GM12878 (cell line): Measurements from ENCODE around the gene CAPN10. TPM values are rescaled to one million over a fixed set of nuclear protein-coding genes. Genes with fewer than 3 reads are reported as not detected.

ENCODE experiments used
- ATAC-seq: fragments of 200-7000 bp; cut with Tn5 transposase; 3 replicates; pipeline ENCODE4 v1.9.1; 2020; ENCODE audit warnings: mild to moderate bottlenecking, moderate library complexity
- BruUV-seq: library from RNA; stranded (reverse); fragments of 400-500 nt; replicated peaks from 2 replicates; lab custom pipeline; 2021; lab: Mats Ljungman, UMichigan
- CTCF ChIA-PET: fragments of 300-600 bp; sonication (Branson Sonifier 250); formaldehyde crosslinking; extraction: SDS; loops from one replicate; lab custom pipeline; 2021; ENCODE audit warnings: inconsistent platforms; lab: Yijun Ruan, JAX
- POLR2A ChIA-PET: fragments of 350-600 bp; formaldehyde crosslinking; extraction: SDS; loops from one replicate; lab custom pipeline; 2021; ENCODE audit warnings: inconsistent platforms; lab: Charles Lee
- RAD21 ChIA-PET: fragments of 300-600 bp; sonication (Branson Sonifier 250); formaldehyde crosslinking; loops from one replicate; lab custom pipeline; 2023; ENCODE audit warnings: antibody characterized with exemption; ENCODE audit not compliant: unreplicated experiment; lab: Charles Lee
- SMC1A ChIA-PET: fragments of 300-600 bp; sonication (Branson Sonifier 250); formaldehyde crosslinking; loops from one replicate; lab custom pipeline; 2023; ENCODE audit not compliant: unreplicated experiment, uncharacterized antibody; lab: Charles Lee
- DNase-seq: peaks from one replicate; pipeline ENCODE4 v3.0.0-alpha.2; 2011; ENCODE audit warnings: low read depth, low spot score
- FAIRE-seq: peaks from 3 replicates; lab custom pipeline; 2011; peaks lifted over from hg19 to GRCh38; lab: Jason Lieb, UNC
- H2AFZ ChIP-seq: 2 replicates; pipeline ENCODE4 v1.6.0; 2011; ENCODE audit warnings: low read depth, low read length, control low read depth; ENCODE audit not compliant: control insufficient read depth
- H3K27ac ChIP-seq: 2 replicates; pipeline ENCODE4 v1.5.1; 2011; ENCODE audit warnings: control low read depth; ENCODE audit not compliant: control insufficient read depth, insufficient read depth
- H3K27me3 ChIP-seq, 2 experiments: replicated peaks in 1 of 2; 2 replicates each; pipeline versions ENCODE4 v1.6.0 to v1.6.1; 2011; ENCODE audit warnings: low read length in 1 of 2; ENCODE audit not compliant: control insufficient read depth in 2 of 2, insufficient read depth in 2 of 2
- H3K36me3 ChIP-seq, 2 experiments: 2 replicates each; pipeline ENCODE4 v1.5.1; 2011; ENCODE audit warnings: low read length in 1 of 2; ENCODE audit not compliant: control insufficient read depth in 2 of 2, insufficient read depth in 2 of 2
- H3K4me1 ChIP-seq: 2 replicates; pipeline ENCODE4 v1.6.1; 2011; ENCODE audit warnings: mild to moderate bottlenecking, low read length, moderate library complexity, mixed read lengths; ENCODE audit not compliant: control insufficient read depth, insufficient read depth
- H3K4me2 ChIP-seq: 2 replicates; pipeline ENCODE4 v1.6.0; 2011; ENCODE audit warnings: control low read depth; ENCODE audit not compliant: control insufficient read depth, insufficient read depth
- H3K4me3 ChIP-seq: fragments of 200-600 bp; sonication (generic); 2 replicates; pipeline ENCODE4 v1.5.1; 2016
- H3K79me2 ChIP-seq: 2 replicates; pipeline ENCODE4 v1.6.0; 2011; ENCODE audit warnings: low read length; ENCODE audit not compliant: control insufficient read depth, insufficient read depth
- H3K9ac ChIP-seq: 2 replicates; pipeline ENCODE4 v1.8.0; 2011; ENCODE audit warnings: low read length, control low read depth, mixed read lengths; ENCODE audit not compliant: control insufficient read depth, insufficient read depth
- H3K9me3 ChIP-seq: replicated peaks from 3 replicates; pipeline ENCODE4 v1.5.1; 2011; ENCODE audit warnings: mild to moderate bottlenecking, low read length; ENCODE audit not compliant: control insufficient read depth, insufficient read depth
- H4K20me1 ChIP-seq: 2 replicates; pipeline ENCODE4 v1.6.0; 2011; ENCODE audit not compliant: control insufficient read depth, insufficient read depth
- CHD1 ChIP-seq: IDR thresholded peaks from 2 replicates; pipeline ENCODE4 v1.6.1; 2012; ENCODE audit warnings: low read depth, low read length, improper control_type of control experiment
- EED ChIP-seq: sonication (generic); IDR thresholded peaks from 2 replicates; pipeline ENCODE4 v1.6.1; 2016; ENCODE audit warnings: antibody characterized with exemption, low read depth
- GATAD2B ChIP-seq: fragments of 450-650 bp; conservative IDR thresholded peaks from 2 replicates; pipeline ENCODE4 v1.6.1; 2017; ENCODE audit warnings: low read depth, mild to moderate bottlenecking, moderate library complexity
- RBBP5 ChIP-seq: fragments of 200-600 bp; sonication (generic); conservative IDR thresholded peaks from 2 replicates; pipeline ENCODE4 v1.6.1; 2016
- RUNX3 ChIP-seq: IDR thresholded peaks from 2 replicates; pipeline ENCODE4 v1.6.1; 2012; ENCODE audit warnings: low read length, inconsistent platforms
- SMAD5 ChIP-seq: IDR thresholded peaks from 2 replicates; pipeline ENCODE4 v1.6.1; 2016; ENCODE audit warnings: antibody characterized with exemption, low read depth
- TARDBP ChIP-seq: IDR thresholded peaks from 2 replicates; pipeline ENCODE4 v1.6.1; 2016; ENCODE audit warnings: borderline replicate concordance
- TCF3 ChIP-seq: IDR thresholded peaks from 2 replicates; pipeline ENCODE4 v1.6.1; 2012; ENCODE audit warnings: low read depth, mild to moderate bottlenecking, low read length, borderline replicate concordance; ENCODE audit not compliant: insufficient read depth
- ZBED1 ChIP-seq: IDR thresholded peaks from 2 replicates; pipeline ENCODE4 v1.6.1; 2016; ENCODE audit warnings: borderline replicate concordance
- ZNF622 ChIP-seq: fragments of 450-650 bp; IDR thresholded peaks from 2 replicates; pipeline ENCODE4 v1.6.1; 2017; ENCODE audit warnings: mild to moderate bottlenecking, inconsistent platforms
- WGBS: methylation state at CpG from one replicate; pipeline ENCODE4 v1.1.6; 2016; ENCODE audit warnings: low lambda C conversion rate; ENCODE audit not compliant: insufficient replicate concordance, insufficient coverage; ENCODE audit errors: missing lambda C conversion rate; 5-methylcytosine and 5-hydroxymethylcytosine counted together
- in situ Hi-C: fragments of 300-500 bp; cut with MboI; formaldehyde crosslinking; loops from 9 replicates; pipeline ENCODE4 v1.14.3; 2018; ENCODE audit warnings: mixed read lengths
- intact Hi-C: fragments of 100-400 bp; cut with micrococcal nuclease; formaldehyde crosslinking; loops from one replicate; pipeline ENCODE4 v1.14.2; 2022; ENCODE audit not compliant: unreplicated experiment
- polyA plus RNA-seq, 11 experiments: library from polyadenylated mRNA; depleted of rRNA in 4 of 11; unstranded in 6 of 11; stranded (reverse) in 5 of 11; fragments of >200 nt; fragmentation: Nextera tagmentation in 4 of 11; fragmentation: Illumina TruSeq in 1 of 11; extraction: Ambion mirVana in 4 of 11; extraction: Trizol in 1 of 11; gene quantifications; 1 replicate in 1 of 11; 2 replicates in 10 of 11; pipeline versions ENCODE4 v1.2.1 to v1.2.3, GENCODE V29; 2011 to 2016; ENCODE audit warnings: inconsistent platforms in 2 of 11, missing spikeins in 2 of 11, low read depth in 1 of 11
- total RNA-seq, 4 experiments: library from RNA; depleted of rRNA in 3 of 4; stranded (reverse); fragments of >200 nt in 3 of 4; fragmentation: Illumina TruSeq in 1 of 4; extraction: Trizol in 1 of 4; gene quantifications; 2 replicates each; pipeline versions ENCODE4 v1.2.1 to v1.2.3, GENCODE V29; 2013 to 2021
- TF ChIP-seq, protein P1 (sequence below): IDR thresholded peaks from 2 replicates; pipeline ENCODE4 v1.6.1; 2011; ENCODE audit warnings: borderline replicate concordance, low read depth, mild to moderate bottlenecking, moderate library complexity, low read length; ENCODE audit not compliant: insufficient read depth, poor library complexity, severe bottlenecking
- TF ChIP-seq, protein P2 (sequence below): fragments of 450-650 bp; formaldehyde crosslinking; IDR thresholded peaks from 2 replicates; pipeline ENCODE4 v1.4.0; 2022; ENCODE audit warnings: mild to moderate bottlenecking, moderate library complexity
- TF ChIP-seq, protein P3 (sequence below): IDR thresholded peaks from 2 replicates; pipeline ENCODE4 v1.6.1; 2012; ENCODE audit warnings: improper control_type of control experiment, low read depth, low read length; ENCODE audit not compliant: insufficient replicate concordance

Gene CAPN10
- total and polyA plus RNA-seq, 10 of the 15 experiments (the other 5 are each of a cell fraction or from before 2014, with no cell fraction given): 0.37 to 40.6 (median 17.5) TPM

DNA sequence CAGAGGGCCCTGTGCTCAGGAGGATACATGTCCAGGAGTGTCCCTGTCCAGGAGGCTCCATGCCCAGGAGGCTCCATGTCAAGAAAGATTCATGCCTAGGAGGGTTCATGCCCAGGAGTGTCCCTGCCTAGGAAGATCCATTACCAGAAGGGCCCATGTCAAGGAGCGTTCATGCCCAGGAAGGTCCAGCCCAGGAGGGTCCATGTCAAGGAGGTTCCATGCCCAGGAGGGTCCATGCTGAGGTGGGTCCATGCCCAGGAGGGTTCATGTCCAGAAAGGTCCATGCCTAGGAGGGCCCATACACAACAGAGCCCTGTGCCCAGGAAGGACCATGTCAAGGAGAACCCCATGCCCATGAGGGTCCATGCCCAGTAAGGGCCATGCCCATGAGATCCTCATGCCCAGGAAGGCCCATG is 45.8 kb downstream of the CAPN10 start:
- WGBS: 89% methylated on average over 1 of the region's 1 CpG
- Histone ChIP-seq H3K27ac (no peak overlapping the region), H3K4me3 (no peak overlapping the region), H3K9ac (no peak overlapping the region), H2AFZ (no peak overlapping the region), H3K27me3 (no peaks in the 10 kb centered on the region), H3K79me2 (no peaks in the 10 kb centered on the region), H3K36me3 (no peaks in the 10 kb centered on the region), H3K4me1 (no peaks in the 10 kb centered on the region), H3K9me3 (peaks cover 2% of the 10 kb centered on the region; the same call in 1 of the 3 replicates), H3K4me2 (no peak overlapping the region), H4K20me1 (no peaks in the 10 kb centered on the region)
- in situ Hi-C loops: no loop called here
- ATAC-seq (no peak), DNase-seq (no peak), FAIRE-seq (no peak)
- RAD21 ChIA-PET: no interaction called here
- SMC1A ChIA-PET: no interaction called here
- no TSS peak for BruUV-seq
- POLR2A ChIA-PET: no interaction called here
- CTCF ChIA-PET: no interaction called here
- intact Hi-C loops: no loop called here
- TF ChIP-seq SMAD5 (no peak), TCF3 (no peak), TARDBP (no peak), RUNX3 (no peak), ZBED1 (no peak), GATAD2B (no peak), CHD1 (no peak), ZNF622 (no peak), EED (no peak), RBBP5 (no peak)
- TF ChIP-seq, protein P1, sequence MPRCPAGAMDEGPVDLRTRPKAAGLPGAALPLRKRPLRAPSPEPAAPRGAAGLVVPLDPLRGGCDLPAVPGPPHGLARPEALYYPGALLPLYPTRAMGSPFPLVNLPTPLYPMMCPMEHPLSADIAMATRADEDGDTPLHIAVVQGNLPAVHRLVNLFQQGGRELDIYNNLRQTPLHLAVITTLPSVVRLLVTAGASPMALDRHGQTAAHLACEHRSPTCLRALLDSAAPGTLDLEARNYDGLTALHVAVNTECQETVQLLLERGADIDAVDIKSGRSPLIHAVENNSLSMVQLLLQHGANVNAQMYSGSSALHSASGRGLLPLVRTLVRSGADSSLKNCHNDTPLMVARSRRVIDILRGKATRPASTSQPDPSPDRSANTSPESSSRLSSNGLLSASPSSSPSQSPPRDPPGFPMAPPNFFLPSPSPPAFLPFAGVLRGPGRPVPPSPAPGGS: no peak
- TF ChIP-seq, protein P2, sequence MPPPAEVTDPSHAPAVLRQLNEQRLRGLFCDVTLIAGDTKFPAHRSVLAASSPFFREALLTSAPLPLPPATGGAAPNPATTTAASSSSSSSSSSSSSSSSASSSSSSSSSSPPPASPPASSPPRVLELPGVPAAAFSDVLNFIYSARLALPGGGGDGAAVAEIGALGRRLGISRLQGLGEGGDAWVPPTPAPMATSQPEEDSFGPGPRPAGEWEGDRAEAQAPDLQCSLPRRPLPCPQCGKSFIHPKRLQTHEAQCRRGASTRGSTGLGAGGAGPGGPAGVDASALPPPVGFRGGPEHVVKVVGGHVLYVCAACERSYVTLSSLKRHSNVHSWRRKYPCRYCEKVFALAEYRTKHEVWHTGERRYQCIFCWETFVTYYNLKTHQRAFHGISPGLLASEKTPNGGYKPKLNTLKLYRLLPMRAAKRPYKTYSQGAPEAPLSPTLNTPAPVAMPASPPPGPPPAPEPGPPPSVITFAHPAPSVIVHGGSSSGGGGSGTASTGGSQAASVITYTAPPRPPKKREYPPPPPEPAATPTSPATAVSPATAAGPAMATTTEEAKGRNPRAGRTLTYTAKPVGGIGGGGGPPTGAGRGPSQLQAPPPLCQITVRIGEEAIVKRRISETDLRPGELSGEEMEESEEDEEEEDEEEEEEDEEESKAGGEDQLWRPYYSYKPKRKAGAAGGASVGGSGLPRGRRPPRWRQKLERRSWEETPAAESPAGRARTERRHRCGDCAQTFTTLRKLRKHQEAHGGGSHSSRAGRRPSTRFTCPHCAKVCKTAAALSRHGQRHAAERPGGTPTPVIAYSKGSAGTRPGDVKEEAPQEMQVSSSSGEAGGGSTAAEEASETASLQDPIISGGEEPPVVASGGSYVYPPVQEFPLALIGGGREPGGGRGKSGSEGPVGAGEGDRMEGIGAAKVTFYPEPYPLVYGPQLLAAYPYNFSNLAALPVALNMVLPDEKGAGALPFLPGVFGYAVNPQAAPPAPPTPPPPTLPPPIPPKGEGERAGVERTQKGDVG (CRISPR knock-in tag): no peak
- TF ChIP-seq, protein P3, sequence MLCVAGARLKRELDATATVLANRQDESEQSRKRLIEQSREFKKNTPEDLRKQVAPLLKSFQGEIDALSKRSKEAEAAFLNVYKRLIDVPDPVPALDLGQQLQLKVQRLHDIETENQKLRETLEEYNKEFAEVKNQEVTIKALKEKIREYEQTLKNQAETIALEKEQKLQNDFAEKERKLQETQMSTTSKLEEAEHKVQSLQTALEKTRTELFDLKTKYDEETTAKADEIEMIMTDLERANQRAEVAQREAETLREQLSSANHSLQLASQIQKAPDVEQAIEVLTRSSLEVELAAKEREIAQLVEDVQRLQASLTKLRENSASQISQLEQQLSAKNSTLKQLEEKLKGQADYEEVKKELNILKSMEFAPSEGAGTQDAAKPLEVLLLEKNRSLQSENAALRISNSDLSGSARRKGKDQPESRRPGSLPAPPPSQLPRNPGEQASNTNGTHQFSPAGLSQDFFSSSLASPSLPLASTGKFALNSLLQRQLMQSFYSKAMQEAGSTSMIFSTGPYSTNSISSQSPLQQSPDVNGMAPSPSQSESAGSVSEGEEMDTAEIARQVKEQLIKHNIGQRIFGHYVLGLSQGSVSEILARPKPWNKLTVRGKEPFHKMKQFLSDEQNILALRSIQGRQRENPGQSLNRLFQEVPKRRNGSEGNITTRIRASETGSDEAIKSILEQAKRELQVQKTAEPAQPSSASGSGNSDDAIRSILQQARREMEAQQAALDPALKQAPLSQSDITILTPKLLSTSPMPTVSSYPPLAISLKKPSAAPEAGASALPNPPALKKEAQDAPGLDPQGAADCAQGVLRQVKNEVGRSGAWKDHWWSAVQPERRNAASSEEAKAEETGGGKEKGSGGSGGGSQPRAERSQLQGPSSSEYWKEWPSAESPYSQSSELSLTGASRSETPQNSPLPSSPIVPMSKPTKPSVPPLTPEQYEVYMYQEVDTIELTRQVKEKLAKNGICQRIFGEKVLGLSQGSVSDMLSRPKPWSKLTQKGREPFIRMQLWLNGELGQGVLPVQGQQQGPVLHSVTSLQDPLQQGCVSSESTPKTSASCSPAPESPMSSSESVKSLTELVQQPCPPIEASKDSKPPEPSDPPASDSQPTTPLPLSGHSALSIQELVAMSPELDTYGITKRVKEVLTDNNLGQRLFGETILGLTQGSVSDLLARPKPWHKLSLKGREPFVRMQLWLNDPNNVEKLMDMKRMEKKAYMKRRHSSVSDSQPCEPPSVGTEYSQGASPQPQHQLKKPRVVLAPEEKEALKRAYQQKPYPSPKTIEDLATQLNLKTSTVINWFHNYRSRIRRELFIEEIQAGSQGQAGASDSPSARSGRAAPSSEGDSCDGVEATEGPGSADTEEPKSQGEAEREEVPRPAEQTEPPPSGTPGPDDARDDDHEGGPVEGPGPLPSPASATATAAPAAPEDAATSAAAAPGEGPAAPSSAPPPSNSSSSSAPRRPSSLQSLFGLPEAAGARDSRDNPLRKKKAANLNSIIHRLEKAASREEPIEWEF: no peak
